Pons (tissue), 1 donor: Measurements from ENCODE around the gene OSBPL6.

Experiments used
- DNase-seq: peaks from one replicate; pipeline ENCODE4 v3.0.0-alpha.2; 2016; ENCODE audit warnings: low spot score

Gene OSBPL6

GRCh38 chr2:178448968-178449661, 254.8 kb downstream of the OSBPL6 start:
- no peak for DNase-seq

- peak; percentile 34 for DNase-seq
These were observed 255.6 kb downstream of the OSBPL6 start for GRCh38 chr2:178449700-178450523.

DNA sequence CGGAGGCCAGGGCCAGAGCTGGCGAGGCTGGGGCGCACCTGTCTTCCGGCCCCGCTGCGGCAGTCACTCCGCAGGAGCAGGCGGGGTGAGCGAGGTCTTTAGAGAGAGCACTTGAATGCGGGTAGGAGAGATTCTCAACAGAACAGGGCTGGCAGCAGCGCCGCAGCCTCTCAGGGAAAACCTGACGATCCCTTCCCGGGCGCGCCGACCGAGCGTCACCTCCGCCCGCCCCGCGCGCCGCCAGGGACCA, 256.1 kb downstream of the OSBPL6 start:
- no peak for DNase-seq

GRCh38 chr2:178450774-178451525, 256.6 kb downstream of the OSBPL6 start, which contains the start of the genes PJVK and PRKRA:
TSS of gene PJVK (plus strand) at chr2:178451378. CDS start at chr2:178453410, 2,032 bp downstream.
TSS of gene PRKRA (minus strand) at chr2:178451175. CDS start at chr2:178451030, 145 bp downstream.
- DNase-seq: peak; percentile 97

DNA sequence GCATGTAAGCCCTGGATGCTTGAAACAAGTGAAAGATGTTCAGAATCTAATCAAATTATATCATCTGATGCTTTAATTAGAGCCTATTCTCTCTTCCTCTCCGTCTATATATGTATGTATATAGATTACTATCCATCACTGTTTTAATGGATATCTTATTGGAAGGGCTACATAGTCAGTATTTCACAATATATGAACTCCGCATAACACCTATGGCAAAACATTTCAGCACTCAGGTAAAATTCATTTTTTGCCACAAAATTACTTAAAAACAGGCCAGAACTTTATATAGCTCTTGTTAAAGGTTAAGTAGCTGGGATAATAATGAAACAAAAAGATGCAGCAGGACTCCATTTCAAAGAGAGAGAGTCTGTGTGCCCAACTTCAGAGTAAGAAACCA, 258.0 kb downstream of the OSBPL6 start:
- DNase-seq: no peak
